ENCODE data around the gene CCSER1.

- no peak for TF ChIP-seq POLR2AphosphoS5 (IDR thresholded peaks at IDR 0.05)
- TF ChIP-seq POLR2A (IDR thresholded peaks at IDR 0.05; ENCODE audit: low read depth): no peak
- TF ChIP-seq CTCF (IDR thresholded peaks at IDR 0.05): no peak
These were observed 459.6 kb downstream of the CCSER1 start for GRCh38 chr4:90586799-90587198.

All from esophagus muscularis mucosa (tissue), 3 donors.